ENCODE measurements around the gene GLB1L2.

The GLB1L2 gene

GRCh38 chr11:134387501-134387900, 55.7 kb downstream of the GLB1L2 start:
- no peak for DNase-seq

- DNase-seq, result no peak
Observed at GRCh38 chr11:134388590-134388989, 56.8 kb downstream of the GLB1L2 start.

DNA sequence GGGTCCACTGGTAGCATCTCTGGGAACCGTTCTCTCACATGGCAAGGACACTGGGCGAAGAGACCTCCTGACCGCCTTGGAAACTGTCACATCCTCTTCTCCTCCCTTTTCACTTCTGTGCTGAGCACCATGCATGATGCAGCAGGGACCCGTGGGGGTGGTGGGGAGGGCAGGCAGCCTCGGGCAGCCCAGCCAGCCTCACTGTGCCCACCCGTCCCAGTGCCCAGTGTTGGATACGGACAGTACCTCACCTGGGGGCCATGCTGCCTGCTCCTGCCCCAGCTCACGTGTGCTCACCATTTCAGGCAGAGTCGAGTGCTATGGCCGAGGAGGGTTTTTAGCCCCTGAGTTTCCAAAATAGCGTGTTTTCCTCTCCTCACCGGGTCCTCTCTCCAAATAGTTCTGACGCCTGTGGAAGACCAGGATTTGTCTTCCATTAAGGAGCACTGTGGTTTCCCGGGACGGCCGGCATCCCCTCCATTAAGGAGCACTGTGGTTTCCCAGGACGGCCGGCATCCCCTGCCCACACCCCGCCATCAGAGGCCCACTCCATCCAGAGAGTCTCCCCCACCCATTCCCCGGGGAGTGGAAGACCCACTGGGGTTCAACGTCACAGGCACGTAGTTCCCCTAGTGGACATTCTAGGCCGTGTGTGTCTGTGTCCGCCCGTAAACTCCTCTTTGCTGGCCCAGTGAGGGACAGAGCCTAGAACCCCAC, 57.8 kb downstream of the GLB1L2 start:
- DNase-seq, result no peak

GRCh38 chr11:134390706-134391569, 59.1 kb downstream of the GLB1L2 start:
- no peak for DNase-seq

DNA sequence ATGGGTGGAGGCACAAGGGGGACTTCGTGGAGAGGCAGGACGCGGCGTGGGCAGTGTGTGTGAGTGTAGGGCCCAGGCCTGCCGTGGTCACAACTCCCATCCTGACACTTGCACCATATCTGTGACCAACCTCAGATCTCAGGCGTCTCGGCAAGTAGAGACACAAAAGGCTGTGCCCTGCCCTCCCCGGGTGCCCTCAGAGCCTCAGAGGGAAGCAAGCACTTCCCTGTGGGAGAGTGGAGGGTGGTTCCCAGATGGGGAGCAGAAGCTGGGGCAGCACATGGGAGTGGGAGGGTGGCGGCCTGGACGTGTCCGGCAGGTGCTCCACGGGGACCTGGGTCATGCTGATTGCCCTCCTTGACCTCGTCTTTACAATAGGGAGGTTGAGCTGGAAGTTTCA, 59.9 kb downstream of the GLB1L2 start:
- no peak for DNase-seq

- no peak for DNase-seq
Observed at GRCh38 chr11:134392953-134393615, 61.3 kb downstream of the GLB1L2 start.

GRCh38 chr11:134393638-134394037, 61.9 kb downstream of the GLB1L2 start:
- no peak for DNase-seq

DNA sequence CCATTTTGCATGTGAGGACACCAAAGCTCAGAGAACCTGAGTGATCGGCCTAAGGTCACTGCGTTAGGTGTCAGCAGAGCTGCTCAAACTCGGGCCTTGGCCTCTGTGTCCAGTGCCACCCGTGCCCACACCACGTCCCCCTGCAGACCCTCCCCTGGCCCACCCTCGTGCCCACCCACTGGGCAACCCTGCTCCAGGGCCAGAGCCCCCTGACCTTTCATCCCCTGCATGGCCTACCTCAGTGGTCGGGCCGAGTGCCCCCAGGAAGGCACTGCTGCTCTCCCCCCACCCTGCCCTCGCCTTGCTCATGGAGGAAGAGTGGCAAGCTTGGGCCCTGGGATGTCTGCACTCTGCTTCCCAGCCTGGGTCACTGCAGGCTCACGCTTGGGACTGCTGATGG, 62.5 kb downstream of the GLB1L2 start:
- DNase-seq, result no peak

DNA sequence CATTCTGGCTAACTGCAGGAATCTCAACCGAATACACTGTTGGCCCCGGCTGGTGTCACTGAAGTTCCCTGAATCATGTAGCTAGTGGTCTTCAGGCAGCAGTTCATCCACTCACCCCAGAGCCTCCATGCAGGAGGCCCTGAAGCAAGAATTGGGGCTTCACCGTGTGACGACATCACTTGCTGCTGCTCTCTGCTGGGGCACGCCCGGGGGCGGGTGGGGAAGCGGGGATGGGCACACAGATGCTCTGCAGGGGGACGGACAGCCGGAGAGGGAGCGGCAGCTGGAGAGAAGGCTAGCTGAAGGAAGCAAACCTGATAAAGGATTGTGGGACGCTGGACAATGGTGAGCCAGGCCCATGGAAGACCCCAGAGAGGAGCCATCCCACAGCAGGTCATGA, 63.2 kb downstream of the GLB1L2 start:
- no peak for DNase-seq

DNA sequence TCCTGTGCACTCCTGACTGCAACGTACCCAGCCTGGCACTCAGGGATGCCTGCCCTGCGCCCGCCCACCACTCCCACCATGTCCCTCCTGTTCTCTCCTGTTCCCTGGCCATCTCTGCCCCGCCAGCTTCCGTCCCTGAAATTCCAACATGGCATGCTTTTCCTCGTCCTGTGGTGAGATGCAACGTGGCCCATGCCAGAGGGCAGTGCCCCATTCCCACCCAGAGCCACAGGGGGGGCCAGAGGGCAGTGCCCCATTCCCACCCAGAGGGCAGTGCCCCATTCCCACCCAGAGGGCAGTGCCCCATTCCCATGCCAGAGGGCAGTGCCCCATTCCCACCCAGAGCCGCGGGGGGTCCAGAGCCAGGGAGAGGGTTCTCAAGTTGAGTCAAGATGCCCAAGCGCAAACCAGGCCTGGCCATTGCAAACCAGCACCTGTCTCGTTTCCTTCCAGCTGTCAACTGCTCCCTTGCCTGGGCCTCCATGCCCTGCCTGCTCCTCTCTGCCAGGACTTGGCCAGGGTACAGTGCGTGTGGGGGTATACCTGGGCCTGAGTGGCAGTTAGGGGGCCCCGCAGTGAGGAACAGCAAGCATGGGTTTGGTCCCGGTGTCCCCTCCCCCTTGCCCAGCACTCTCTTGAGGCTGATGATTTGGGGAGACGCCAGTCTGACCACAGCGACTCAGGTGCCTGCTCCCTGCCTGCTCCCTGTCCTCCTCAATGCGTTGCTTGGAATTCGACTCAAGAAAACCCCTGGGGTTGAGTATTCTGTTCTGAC, 65.7 kb downstream of the GLB1L2 start:
- DNase-seq, result no peak

- no peak for DNase-seq
Observed at GRCh38 chr11:134398079-134398444, 66.3 kb downstream of the GLB1L2 start.

GRCh38 chr11:134398644-134399292, 67.0 kb downstream of the GLB1L2 start:
- no peak for DNase-seq

- no peak for DNase-seq
Observed at GRCh38 chr11:134399293-134399654, 67.5 kb downstream of the GLB1L2 start.

DNA sequence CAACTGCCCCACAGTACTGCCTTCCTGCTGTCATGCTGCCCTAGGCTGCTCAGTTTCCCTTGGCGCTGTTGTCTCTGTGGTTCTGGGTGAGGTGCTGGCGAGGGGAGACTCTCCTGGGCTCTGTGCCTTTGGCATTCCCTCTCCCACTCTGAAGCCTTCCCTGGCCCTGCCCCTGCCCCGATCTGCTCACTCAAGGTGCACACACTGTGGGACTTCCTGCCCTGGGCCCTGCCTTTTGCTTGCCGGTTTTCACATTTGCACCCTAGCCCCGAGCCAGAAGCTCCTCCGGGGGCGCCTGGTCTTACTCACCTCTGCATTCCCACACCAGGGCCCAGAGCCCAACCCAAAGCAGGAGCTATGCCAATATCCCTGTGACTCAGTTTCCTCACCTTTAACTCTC, 68.2 kb downstream of the GLB1L2 start:
- no peak for DNase-seq

DNA sequence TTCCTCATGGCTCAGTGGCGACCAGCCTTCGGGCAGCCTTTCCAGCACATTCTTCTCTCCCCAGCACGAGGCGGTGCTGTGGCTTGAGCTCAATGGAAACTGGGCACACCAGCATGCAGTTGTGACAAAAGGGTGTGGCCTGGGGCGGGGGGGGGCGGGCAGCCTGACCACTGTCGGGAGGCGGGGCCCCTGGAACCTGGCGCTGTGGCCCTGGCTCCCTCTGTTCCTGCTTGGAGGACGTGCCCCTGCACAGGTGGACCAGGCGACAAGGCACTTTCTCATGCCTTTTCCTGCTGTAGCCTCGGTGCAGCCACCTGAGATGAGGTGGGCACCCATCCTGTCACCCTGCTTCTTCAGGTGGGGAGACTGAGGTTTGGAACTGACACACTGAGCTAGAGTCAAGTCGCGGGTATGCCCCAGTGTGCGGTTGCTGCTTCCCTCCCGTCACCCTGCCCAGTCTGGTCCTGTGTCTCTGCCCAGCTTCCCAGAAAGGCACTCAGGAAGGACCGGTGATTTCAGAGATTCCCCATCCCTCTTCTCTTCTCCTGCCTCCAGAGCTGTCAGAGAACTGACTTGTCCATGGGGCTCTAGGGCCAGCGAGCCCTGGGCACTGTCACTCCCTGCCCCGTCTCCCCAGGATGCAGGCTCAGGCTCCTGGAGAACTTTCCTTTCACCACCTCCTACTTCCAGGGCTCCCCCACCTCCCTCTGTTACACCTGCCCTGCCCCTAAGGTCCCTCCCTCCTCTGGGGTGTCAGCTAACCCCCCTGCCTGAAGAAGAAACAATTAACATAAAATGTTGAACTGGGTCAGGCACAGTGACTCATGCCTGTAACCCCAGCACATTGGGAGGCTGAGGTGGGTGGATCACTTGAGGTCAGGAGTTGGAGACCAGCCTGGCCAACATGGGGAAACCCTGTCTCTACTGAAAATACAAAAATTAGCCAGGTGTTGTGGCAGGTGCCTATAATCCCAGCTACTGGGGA, 70.3 kb downstream of the GLB1L2 start:
- no peak for DNase-seq

DNA sequence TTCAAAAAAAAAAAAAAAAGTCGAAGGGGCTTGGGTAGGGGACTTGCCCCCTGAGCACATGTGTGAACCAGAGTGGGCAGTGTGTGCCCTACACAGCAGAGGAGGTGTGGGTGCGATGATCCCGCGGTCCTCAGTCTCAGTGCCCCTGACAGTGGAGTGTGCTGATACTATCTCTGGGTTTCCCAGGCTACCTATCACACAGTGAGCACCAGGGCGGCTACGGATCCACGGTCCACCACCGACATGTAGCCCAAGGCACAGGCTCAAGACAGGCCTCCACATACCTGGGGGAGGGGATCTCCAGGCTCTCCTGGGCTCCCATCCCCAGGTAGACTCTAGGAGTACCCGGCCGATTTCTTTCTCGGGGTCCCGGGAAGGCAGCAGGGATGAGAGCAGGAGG, 71.1 kb downstream of the GLB1L2 start:
- DNase-seq, result no peak

DNA sequence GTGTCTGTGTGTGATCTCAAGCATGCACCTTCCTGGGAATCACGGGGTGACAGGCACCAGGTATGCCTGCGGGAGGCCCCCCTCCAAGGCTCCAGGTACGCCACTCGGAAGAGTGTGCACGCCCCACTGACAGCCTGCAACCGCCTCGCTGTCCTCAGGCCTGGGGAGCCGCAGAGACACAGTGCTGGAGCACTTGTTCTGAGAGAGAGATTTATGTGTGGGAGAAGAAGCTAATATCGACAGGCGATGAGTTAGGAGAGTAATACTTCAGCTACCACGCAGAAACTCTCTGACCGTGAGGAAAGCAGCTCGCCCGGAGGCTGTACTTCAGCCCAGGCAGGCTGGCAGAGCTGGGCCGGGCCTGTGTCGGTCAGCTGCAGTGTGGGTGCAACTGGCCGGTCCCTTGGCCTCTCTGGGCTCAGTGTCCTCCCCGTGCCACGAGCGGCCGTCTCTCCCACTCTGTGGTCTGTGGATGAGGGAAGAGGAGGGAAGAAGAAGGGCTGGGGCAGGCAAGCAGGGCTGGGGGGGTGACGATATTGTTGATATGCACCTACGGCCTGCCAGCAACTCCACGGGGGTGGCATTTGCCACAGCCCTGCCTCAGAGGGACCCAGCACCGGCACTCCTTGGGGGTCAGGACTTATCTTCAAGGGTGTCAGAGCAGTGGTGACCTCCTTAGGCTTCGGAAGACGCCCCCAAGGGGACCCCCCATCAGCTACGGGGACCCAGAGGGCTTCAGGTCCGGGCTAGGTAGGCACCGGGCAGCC, 73.0 kb downstream of the GLB1L2 start:
- DNase-seq, result no peak

DNA sequence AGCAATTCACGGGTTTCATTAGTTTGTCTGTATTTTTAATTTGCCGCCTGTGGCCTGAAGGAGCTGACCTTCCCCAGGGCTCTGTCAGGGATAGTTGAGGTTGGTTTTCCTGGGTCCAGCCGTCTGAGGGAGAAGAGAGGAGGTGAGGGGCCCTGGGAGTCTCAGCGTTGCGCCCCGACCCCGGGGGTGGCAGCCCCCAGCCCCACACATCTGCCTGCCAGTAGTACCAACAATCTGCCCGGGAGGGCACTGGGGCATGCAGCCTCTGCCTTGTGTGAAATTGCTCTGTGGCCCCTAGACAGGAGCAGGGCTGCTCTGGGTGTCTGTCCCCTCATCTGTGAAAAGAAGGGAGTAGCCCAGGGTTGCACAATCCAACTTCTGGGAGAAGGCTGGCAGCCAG, 73.6 kb downstream of the GLB1L2 start:
- no peak for DNase-seq

- DNase-seq, result no peak
Observed at GRCh38 chr11:134405841-134406240, 74.1 kb downstream of the GLB1L2 start.
